H1 (cell line): ENCODE data around the gene COL4A1. TPM values are rescaled to one million over a fixed set of nuclear protein-coding genes. Genes with fewer than 3 reads are reported as not detected.

ENCODE experiments used
- BRCA1 ChIP-seq: IDR thresholded peaks from 2 replicates; pipeline ENCODE4 v1.6.1; 2012; ENCODE audit warnings: low read depth, low read length, improper control_type of control experiment
- CBX8 ChIP-seq: fragments of 300-800, 300-1000 bp; sonication (generic); IDR thresholded peaks from 2 replicates; pipeline ENCODE4 v1.7.1; 2016; ENCODE audit warnings: low read depth, low read length, borderline replicate concordance
- CEBPB ChIP-seq: IDR thresholded peaks from 2 replicates; pipeline ENCODE4 v1.6.1; 2012; ENCODE audit warnings: low read depth, low read length
- CHD7 ChIP-seq: fragments of 300-600 bp; sonication (generic); IDR thresholded peaks from 2 replicates; pipeline ENCODE4 v1.7.1; 2012; ENCODE audit warnings: low read length, moderate library complexity, mild to moderate bottlenecking, inconsistent platforms; ENCODE audit not compliant: insufficient replicate concordance
- CTBP2 ChIP-seq: IDR thresholded peaks from 2 replicates; pipeline ENCODE4 v1.7.0; 2011; ENCODE audit warnings: borderline replicate concordance, mild to moderate bottlenecking, moderate library complexity, mixed read lengths, low read length; ENCODE audit not compliant: insufficient read depth, insufficient read length
- EZH2 ChIP-seq: fragments of 200-600 bp; sonication (generic); IDR thresholded peaks from 2 replicates; pipeline ENCODE4 v1.7.1; 2012; ENCODE audit warnings: low read depth, mild to moderate bottlenecking, moderate library complexity, low read length, inconsistent platforms; ENCODE audit not compliant: severe bottlenecking
- NRF1 ChIP-seq: IDR thresholded peaks from 2 replicates; pipeline ENCODE4 v1.6.1; 2011; ENCODE audit warnings: mild to moderate bottlenecking, low read depth, low read length, improper control_type of control experiment
- TAF1 ChIP-seq: IDR thresholded peaks from 2 replicates; pipeline ENCODE4 v1.6.1; 2011; ENCODE audit warnings: mild to moderate bottlenecking, low read depth, low read length
- USF2 ChIP-seq: IDR thresholded peaks from 2 replicates; pipeline ENCODE4 v1.6.1; 2011; ENCODE audit warnings: low read length, improper control_type of control experiment
- ZNF274 ChIP-seq: IDR thresholded peaks from 2 replicates; pipeline ENCODE4 v1.7.0; 2012; ENCODE audit warnings: low read length, borderline replicate concordance; ENCODE audit errors: extremely low read depth
- polyA plus RNA-seq, 7 experiments: library from polyadenylated mRNA; depleted of rRNA in 3 of 7; stranded (reverse) in 5 of 7; unstranded in 2 of 7; fragments of >200 nt in 5 of 7; fragments of 200-250 nt in 2 of 7; gene quantifications; 1 replicate in 5 of 7; 2 replicates in 1 of 7; 4 replicates in 1 of 7; pipeline versions ENCODE4 v1.2.1 to v1.2.3, GENCODE V29; 2011 to 2013; ENCODE audit warnings: missing spikeins in 2 of 7, mixed read lengths in 2 of 7
- total RNA-seq: library from RNA; stranded (reverse); fragmentation: NEBNext Ultra II Directional; extraction: Animal tissue kit (Norgen Biotek cat#: 25700); gene quantifications from 2 replicates; pipeline ENCODE4 v1.2.1, GENCODE V29; 2021

The COL4A1 gene
- total and polyA plus RNA-seq, 2 of the 8 experiments (the other 6 are each of a cell fraction or from before 2014, with no cell fraction given), result 30.7 to 82.0 TPM

GRCh38 chr13:110227416-110227815, 79.5 kb downstream of the COL4A1 start (continued):
- TF ChIP-seq CHD7 (no peak), CEBPB (no peak), BRCA1 (no peak), CTBP2 (no peak), USF2 (no peak), ZNF274 (no peak), EZH2 (no peak), NRF1 (no peak), TAF1 (no peak), CBX8 (no peak)
